ENCODE measurements around the gene C17orf78.
"Not testable (repeated sequence)": the region's sequence is repeated elsewhere in the genome, so short reads cannot be mapped to it uniquely, and the experiment has no call there.

C17orf78 gene

GRCh38 chr17:37344519-37344918 is 31.3 kb upstream of the C17orf78 start (continued):
- TF ChIP-seq PRDM2 (tag by site-specific recombination; IDR thresholded peaks at IDR 0.05; ENCODE audit: borderline replicate concordance), result no peak
- no peak for TF ChIP-seq ZNF174 (tag by site-specific recombination; IDR thresholded peaks at IDR 0.05)
- TF ChIP-seq ZIC2 (tag by site-specific recombination; IDR thresholded peaks at IDR 0.05), result no peak
- TF ChIP-seq ZNF513 (tag by site-specific recombination; IDR thresholded peaks at IDR 0.05), result no peak
- TF ChIP-seq ZNF223 (tag by site-specific recombination; IDR thresholded peaks at IDR 0.05), result no peak
- no peak for TF ChIP-seq ZBTB1 (tag by site-specific recombination; IDR thresholded peaks at IDR 0.05)
- no peak for TF ChIP-seq GLIS2 (tag by site-specific recombination; IDR thresholded peaks at IDR 0.05)
- TF ChIP-seq ZNF132 (tag by site-specific recombination; IDR thresholded peaks at IDR 0.05; ENCODE audit: borderline replicate concordance), result no peak
- TF ChIP-seq ZSCAN18 (tag by site-specific recombination; IDR thresholded peaks at IDR 0.05), result no peak

GRCh38 chr17:37346863-37347402 is 28.9 kb upstream of the C17orf78 start:
- TF ChIP-seq SETDB1 (IDR thresholded peaks at IDR 0.05; ENCODE audit: insufficient read length, low read length), result peak; percentile 86

GRCh38 chr17:37356796-37357569 is 18.8 kb upstream of the C17orf78 start:
- CTCF ChIA-PET; H3K27ac ChIP-seq (ENCODE audit: extremely low read depth, low read depth, low read length); H3K4me1 ChIP-seq (ENCODE audit: control insufficient read depth, insufficient read depth, low read length); H3K4me3 ChIP-seq (ENCODE audit: low read depth, low read length); H3K36me3 ChIP-seq (ENCODE audit: control insufficient read depth in 2 of 2, insufficient read depth in 1 of 2, low read length in 2 of 2); H3K9me3 ChIP-seq (ENCODE audit: control insufficient read depth, insufficient read depth, low read depth, low read length); POLR2A ChIA-PET: not testable (repeated sequence)
- TF ChIP-seq PRDM10 (tag by site-specific recombination; IDR thresholded peaks at IDR 0.05), result peak; percentile 18; the same call in 1 of the 2 replicates
- TF ChIP-seq ZBTB6 (tag by site-specific recombination; IDR thresholded peaks at IDR 0.05), result 0 out of 2 replicates have a peak, but pooled peaks have one; percentile 10
- 0 out of 2 replicates have a peak, but pooled peaks have one; percentile 17 for TF ChIP-seq GLIS1 (tag by site-specific recombination; IDR thresholded peaks at IDR 0.05)
- 0 out of 2 replicates have a peak, but pooled peaks have one; percentile 19 for TF ChIP-seq ZNF2 (tag by site-specific recombination; IDR thresholded peaks at IDR 0.05)

More at GRCh38 chr17:37346863-37347402, 28.9 kb upstream of the C17orf78 start:
- H3K9me3 ChIP-seq (ENCODE audit: control insufficient read depth, insufficient read depth, low read depth, low read length); H3K27ac ChIP-seq (ENCODE audit: extremely low read depth, low read depth, low read length); POLR2A ChIA-PET; H3K4me3 ChIP-seq (ENCODE audit: low read depth, low read length); H3K4me1 ChIP-seq (ENCODE audit: control insufficient read depth, insufficient read depth, low read length): not testable (repeated sequence)
- peaks cover 5 to 19% of the 10 kb centered on the region in 2 experiments; a peak in 2 of 3 replicates for H3K36me3 ChIP-seq (ENCODE audit: control insufficient read depth in 2 of 2, insufficient read depth in 1 of 2, low read length in 2 of 2)
- CTCF ChIA-PET, result interaction anchor here (0.6 kb wide), 1 partner anchor 31 kb away, joined by 3 read pairs; no protein-coding TSS in a partner anchor
